Myocyte (in vitro differentiated cells): ENCODE data around the gene WDTC1. TPM values are rescaled to one million over a fixed set of nuclear protein-coding genes. Genes with fewer than 3 reads are reported as not detected.
"Not testable (repeated sequence)": the region's sequence is repeated elsewhere in the genome, so short reads cannot be mapped to it uniquely, and the experiment has no call there.

Source experiments
- DNase-seq: peaks from one replicate; pipeline ENCODE4 v3.0.0-alpha.2; 2012; ENCODE audit warnings: low read depth
- total RNA-seq: library from RNA; depleted of rRNA; stranded (reverse); fragments of >200 nt; gene quantifications from 2 replicates; pipeline ENCODE4 v1.2.3, GENCODE V29; 2014

Gene WDTC1
- total RNA-seq, 1 donor from 2014 or later, result 23.7 TPM

GRCh38 chr1:27243665-27244064 is 9.2 kb downstream of the WDTC1 start:
- DNase-seq, result not testable (repeated sequence)

GRCh38 chr1:27246194-27246593 is 11.8 kb downstream of the WDTC1 start:
- no peak for DNase-seq

GRCh38 chr1:27253596-27253995 is 19.2 kb downstream of the WDTC1 start:
- no peak for DNase-seq

GRCh38 chr1:27255136-27255535 is 20.7 kb downstream of the WDTC1 start:
- no peak for DNase-seq

- no peak for DNase-seq
Measured at GRCh38 chr1:27257155-27257554, 22.7 kb downstream of the WDTC1 start.

- no peak for DNase-seq
Measured at GRCh38 chr1:27258598-27258997, 24.2 kb downstream of the WDTC1 start.

- no peak for DNase-seq
Measured at GRCh38 chr1:27267153-27267552, 32.7 kb downstream of the WDTC1 start.

- no peak for DNase-seq
Measured at GRCh38 chr1:27269276-27269675, 34.8 kb downstream of the WDTC1 start.

GRCh38 chr1:27274204-27274603 is 39.8 kb downstream of the WDTC1 start:
- DNase-seq, result no peak

GRCh38 chr1:27275696-27276095 is 41.3 kb downstream of the WDTC1 start:
- no peak for DNase-seq

- DNase-seq, result peak; percentile 75
Measured at GRCh38 chr1:27284425-27285273, 50.2 kb downstream of the WDTC1 start.

GRCh38 chr1:27285274-27285660 is 50.8 kb downstream of the WDTC1 start:
- no peak for DNase-seq

- not testable (repeated sequence) for DNase-seq
Measured at GRCh38 chr1:27285821-27286220, 51.4 kb downstream of the WDTC1 start.

GRCh38 chr1:27289125-27289524 is 54.7 kb downstream of the WDTC1 start:
- not testable (repeated sequence) for DNase-seq

- DNase-seq, result no peak
Measured at GRCh38 chr1:27290581-27290980, 56.1 kb downstream of the WDTC1 start.

GRCh38 chr1:27292106-27292505 is 57.7 kb downstream of the WDTC1 start:
- DNase-seq, result peak; percentile 89

GRCh38 chr1:27293915-27294314 is 59.5 kb downstream of the WDTC1 start:
- DNase-seq, result no peak

GRCh38 chr1:27296773-27297291 is 62.4 kb downstream of the WDTC1 start:
- DNase-seq, result peak; percentile 76

- DNase-seq, result no peak
Measured at GRCh38 chr1:27297903-27298302, 63.5 kb downstream of the WDTC1 start.

- DNase-seq, result peak; percentile 48
Measured at GRCh38 chr1:27298632-27299384, 64.4 kb downstream of the WDTC1 start.

GRCh38 chr1:27299385-27300271 is 65.2 kb downstream of the WDTC1 start:
- peak; percentile 92 for DNase-seq
